ENCODE results near the gene RAB7B. TPM values are rescaled to one million over a fixed set of nuclear protein-coding genes. Genes with fewer than 3 reads are reported as not detected.
A peak's percentile ranks its signal among the peaks of the same experiment; 100 is the strongest.

Gene RAB7B
- total RNA-seq, 4 donors from 2014 or later = 4.8 to 12.6 (median 8.7) TPM

- Histone ChIP-seq H3K27me3 (no peaks in the 10 kb centered on the region), H3K27ac (no peak overlapping the region), H3K36me3 (no peaks in the 10 kb centered on the region), H3K4me3 (replicated peaks in 1 of 3) (no peak overlapping the region), H3K4me1 (peaks cover 15 to 31% of the 10 kb centered on the region in 2 donors), H3K9me3 (no peaks in the 10 kb centered on the region)
- intact Hi-C loops (cut with DNase I) = no loop called here
- TF ChIP-seq POLR2A (IDR thresholded peaks at IDR 0.05) (no peak), CTCF (IDR thresholded peaks at IDR 0.05) (no peak)
- 78 to 80% methylated on average over 4 of the region's 4 CpGs for WGBS, 2 donors
- no peak for DNase-seq
Observed at GRCh38 chr1:205959789-205960188, 43.4 kb downstream of the RAB7B start.

- no peak overlapping the region for H3K4me3 ChIP-seq (replicated peaks in 1 of 3)
- H3K27ac ChIP-seq = no peak overlapping the region
- intact Hi-C loops (cut with DNase I) = no loop called here
- H3K27me3 ChIP-seq = no peaks in the 10 kb centered on the region
- H3K4me1 ChIP-seq = peaks cover 4 to 18% of the 10 kb centered on the region in 2 donors
- TF ChIP-seq POLR2A (IDR thresholded peaks at IDR 0.05) = no peak
- TF ChIP-seq CTCF (IDR thresholded peaks at IDR 0.05) = no peak
- no peaks in the 10 kb centered on the region for H3K36me3 ChIP-seq
- H3K9me3 ChIP-seq = no peaks in the 10 kb centered on the region
- WGBS, 2 donors = 86 to 90% methylated on average over 1 of the region's 1 CpG
- DNase-seq = no peak
Observed at GRCh38 chr1:205955499-205955898, 47.7 kb downstream of the RAB7B start.

GRCh38 chr1:205954819-205955404 lies 48.3 kb downstream of the RAB7B start:
- H3K27me3 ChIP-seq = no peaks in the 10 kb centered on the region
- DNase-seq = no peak
- H3K4me3 ChIP-seq (replicated peaks in 1 of 3) = no peak overlapping the region
- WGBS, 2 donors = 82 to 84% methylated on average over 11 of the region's 11 CpGs
- intact Hi-C loops (cut with DNase I) = no loop called here
- H3K9me3 ChIP-seq = no peaks in the 10 kb centered on the region
- TF ChIP-seq CTCF (IDR thresholded peaks at IDR 0.05) (no peak), POLR2A (IDR thresholded peaks at IDR 0.05) (no peak)
- H3K27ac ChIP-seq = no peak overlapping the region
- H3K36me3 ChIP-seq = no peaks in the 10 kb centered on the region
- H3K4me1 ChIP-seq = peaks cover 9 to 23% of the 10 kb centered on the region in 2 donors

- Histone ChIP-seq H3K4me3 (replicated peaks in 1 of 3) (no peak overlapping the region), H3K27ac (no peak overlapping the region), H3K9me3 (no peaks in the 10 kb centered on the region), H3K36me3 (no peaks in the 10 kb centered on the region), H3K4me1 (peaks cover 23 to 47% of the 10 kb centered on the region in 2 donors), H3K27me3 (no peaks in the 10 kb centered on the region)
- 78 to 100% methylated on average over 1 of the region's 1 CpG for WGBS, 2 donors
- intact Hi-C loops (cut with DNase I) = no loop called here
- no peak for DNase-seq
- TF ChIP-seq POLR2A (IDR thresholded peaks at IDR 0.05) (no peak), CTCF (IDR thresholded peaks at IDR 0.05) (no peak)
Observed at GRCh38 chr1:205951746-205952145, 51.4 kb downstream of the RAB7B start.

- no peaks in the 10 kb centered on the region for H3K36me3 ChIP-seq
- H3K4me3 ChIP-seq (replicated peaks in 1 of 3) = no peak overlapping the region
- H3K27me3 ChIP-seq = no peaks in the 10 kb centered on the region
- H3K4me1 ChIP-seq = peaks cover 27 to 52% of the 10 kb centered on the region in 2 donors
- 72 to 82% methylated on average over 7 of the region's 7 CpGs for WGBS, 2 donors
- H3K27ac ChIP-seq = peak overlapping the region; percentile 74 to 86 (median 81)
- no peaks in the 10 kb centered on the region for H3K9me3 ChIP-seq
- intact Hi-C loops (cut with DNase I) = no loop called here
- no peak for DNase-seq
- TF ChIP-seq POLR2A (IDR thresholded peaks at IDR 0.05) = no peak
- TF ChIP-seq CTCF (IDR thresholded peaks at IDR 0.05) = no peak
Observed at GRCh38 chr1:205950826-205951549, 52.2 kb downstream of the RAB7B start.
